ENCODE data around the gene ITGA2.

The ITGA2 gene

DNA sequence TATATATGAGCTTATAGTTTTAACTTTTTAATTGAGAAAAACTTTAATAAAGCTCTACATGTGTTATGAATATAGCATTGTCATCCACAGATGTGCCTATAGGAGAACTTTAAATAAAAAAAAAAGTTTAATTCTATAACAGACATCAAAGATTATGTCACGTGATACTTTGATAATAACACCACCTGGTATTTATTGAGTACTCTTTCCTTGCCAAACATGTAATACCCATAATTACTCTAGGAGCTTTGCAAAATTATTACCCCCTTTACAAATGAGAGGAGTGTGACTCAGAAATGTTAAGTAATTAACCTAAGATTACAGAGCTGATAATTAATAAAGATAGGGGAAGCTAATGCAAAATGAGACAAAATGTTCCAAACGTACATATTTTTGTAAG lies 43.0 kb downstream of the ITGA2 start:
- H3K27me3 ChIP-seq (ENCODE audit: insufficient read depth, poor library complexity, severe bottlenecking), result peaks cover 3% of the 10 kb centered on the region
- no peak for TF ChIP-seq GABPA (IDR thresholded peaks at IDR 0.05; ENCODE audit: low read depth)
- TF ChIP-seq POLR2AphosphoS5 (IDR thresholded peaks at IDR 0.05; ENCODE audit: low read depth), result no peak
- TF ChIP-seq, protein P1, sequence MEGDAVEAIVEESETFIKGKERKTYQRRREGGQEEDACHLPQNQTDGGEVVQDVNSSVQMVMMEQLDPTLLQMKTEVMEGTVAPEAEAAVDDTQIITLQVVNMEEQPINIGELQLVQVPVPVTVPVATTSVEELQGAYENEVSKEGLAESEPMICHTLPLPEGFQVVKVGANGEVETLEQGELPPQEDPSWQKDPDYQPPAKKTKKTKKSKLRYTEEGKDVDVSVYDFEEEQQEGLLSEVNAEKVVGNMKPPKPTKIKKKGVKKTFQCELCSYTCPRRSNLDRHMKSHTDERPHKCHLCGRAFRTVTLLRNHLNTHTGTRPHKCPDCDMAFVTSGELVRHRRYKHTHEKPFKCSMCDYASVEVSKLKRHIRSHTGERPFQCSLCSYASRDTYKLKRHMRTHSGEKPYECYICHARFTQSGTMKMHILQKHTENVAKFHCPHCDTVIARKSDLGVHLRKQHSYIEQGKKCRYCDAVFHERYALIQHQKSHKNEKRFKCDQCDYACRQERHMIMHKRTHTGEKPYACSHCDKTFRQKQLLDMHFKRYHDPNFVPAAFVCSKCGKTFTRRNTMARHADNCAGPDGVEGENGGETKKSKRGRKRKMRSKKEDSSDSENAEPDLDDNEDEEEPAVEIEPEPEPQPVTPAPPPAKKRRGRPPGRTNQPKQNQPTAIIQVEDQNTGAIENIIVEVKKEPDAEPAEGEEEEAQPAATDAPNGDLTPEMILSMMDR (IDR thresholded peaks at IDR 0.05; ENCODE audit: insufficient read depth, low read length), result no peak
- TF ChIP-seq, protein P2, sequence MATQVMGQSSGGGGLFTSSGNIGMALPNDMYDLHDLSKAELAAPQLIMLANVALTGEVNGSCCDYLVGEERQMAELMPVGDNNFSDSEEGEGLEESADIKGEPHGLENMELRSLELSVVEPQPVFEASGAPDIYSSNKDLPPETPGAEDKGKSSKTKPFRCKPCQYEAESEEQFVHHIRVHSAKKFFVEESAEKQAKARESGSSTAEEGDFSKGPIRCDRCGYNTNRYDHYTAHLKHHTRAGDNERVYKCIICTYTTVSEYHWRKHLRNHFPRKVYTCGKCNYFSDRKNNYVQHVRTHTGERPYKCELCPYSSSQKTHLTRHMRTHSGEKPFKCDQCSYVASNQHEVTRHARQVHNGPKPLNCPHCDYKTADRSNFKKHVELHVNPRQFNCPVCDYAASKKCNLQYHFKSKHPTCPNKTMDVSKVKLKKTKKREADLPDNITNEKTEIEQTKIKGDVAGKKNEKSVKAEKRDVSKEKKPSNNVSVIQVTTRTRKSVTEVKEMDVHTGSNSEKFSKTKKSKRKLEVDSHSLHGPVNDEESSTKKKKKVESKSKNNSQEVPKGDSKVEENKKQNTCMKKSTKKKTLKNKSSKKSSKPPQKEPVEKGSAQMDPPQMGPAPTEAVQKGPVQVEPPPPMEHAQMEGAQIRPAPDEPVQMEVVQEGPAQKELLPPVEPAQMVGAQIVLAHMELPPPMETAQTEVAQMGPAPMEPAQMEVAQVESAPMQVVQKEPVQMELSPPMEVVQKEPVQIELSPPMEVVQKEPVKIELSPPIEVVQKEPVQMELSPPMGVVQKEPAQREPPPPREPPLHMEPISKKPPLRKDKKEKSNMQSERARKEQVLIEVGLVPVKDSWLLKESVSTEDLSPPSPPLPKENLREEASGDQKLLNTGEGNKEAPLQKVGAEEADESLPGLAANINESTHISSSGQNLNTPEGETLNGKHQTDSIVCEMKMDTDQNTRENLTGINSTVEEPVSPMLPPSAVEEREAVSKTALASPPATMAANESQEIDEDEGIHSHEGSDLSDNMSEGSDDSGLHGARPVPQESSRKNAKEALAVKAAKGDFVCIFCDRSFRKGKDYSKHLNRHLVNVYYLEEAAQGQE (IDR thresholded peaks at IDR 0.05; ENCODE audit: insufficient replicate concordance, low read depth), result no peak
- no peak for TF ChIP-seq SPI1 (IDR thresholded peaks at IDR 0.05; ENCODE audit: borderline replicate concordance, low read depth)
- H3K4me3 ChIP-seq (replicated peaks; ENCODE audit: insufficient read depth, low read length), result no peak overlapping the region
- H3K27ac ChIP-seq (replicated peaks), result no peak overlapping the region
- DNase-seq (ENCODE audit: low read depth in 1 of 2, low spot score in 1 of 2), result no peak

DNA sequence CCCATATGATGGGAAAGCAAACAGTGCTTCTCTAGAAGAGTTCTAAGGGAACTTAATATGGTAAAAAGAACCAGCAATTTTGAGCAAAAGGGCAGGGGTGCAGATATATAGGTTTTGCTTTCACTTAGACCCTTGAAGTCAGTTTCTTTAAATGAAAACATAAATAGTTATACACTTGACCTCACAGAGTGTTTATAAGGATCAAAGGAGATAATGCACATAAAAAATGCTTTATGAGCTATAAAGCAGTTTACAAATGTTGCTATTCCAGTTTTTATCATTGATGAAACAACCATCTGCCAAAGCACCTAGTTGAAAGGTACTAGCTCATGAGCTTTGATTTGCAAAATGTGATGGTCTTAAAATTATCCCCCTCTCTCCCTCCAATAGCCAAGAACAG lies 45.7 kb downstream of the ITGA2 start:
- peaks cover 3% of the 10 kb centered on the region for H3K27me3 ChIP-seq (ENCODE audit: insufficient read depth, poor library complexity, severe bottlenecking)
- H3K27ac ChIP-seq (replicated peaks), result no peak overlapping the region
- TF ChIP-seq SPI1 (IDR thresholded peaks at IDR 0.05; ENCODE audit: borderline replicate concordance, low read depth) (no peak), GABPA (IDR thresholded peaks at IDR 0.05; ENCODE audit: low read depth) (no peak), POLR2AphosphoS5 (IDR thresholded peaks at IDR 0.05; ENCODE audit: low read depth) (no peak)
- TF ChIP-seq, protein P2 (IDR thresholded peaks at IDR 0.05; ENCODE audit: insufficient replicate concordance, low read depth), result no peak
- TF ChIP-seq, protein P1 (IDR thresholded peaks at IDR 0.05; ENCODE audit: insufficient read depth, low read length), result no peak
- DNase-seq (ENCODE audit: low read depth in 1 of 2, low spot score in 1 of 2), result no peak
- no peak overlapping the region for H3K4me3 ChIP-seq (replicated peaks; ENCODE audit: insufficient read depth, low read length)

DNA sequence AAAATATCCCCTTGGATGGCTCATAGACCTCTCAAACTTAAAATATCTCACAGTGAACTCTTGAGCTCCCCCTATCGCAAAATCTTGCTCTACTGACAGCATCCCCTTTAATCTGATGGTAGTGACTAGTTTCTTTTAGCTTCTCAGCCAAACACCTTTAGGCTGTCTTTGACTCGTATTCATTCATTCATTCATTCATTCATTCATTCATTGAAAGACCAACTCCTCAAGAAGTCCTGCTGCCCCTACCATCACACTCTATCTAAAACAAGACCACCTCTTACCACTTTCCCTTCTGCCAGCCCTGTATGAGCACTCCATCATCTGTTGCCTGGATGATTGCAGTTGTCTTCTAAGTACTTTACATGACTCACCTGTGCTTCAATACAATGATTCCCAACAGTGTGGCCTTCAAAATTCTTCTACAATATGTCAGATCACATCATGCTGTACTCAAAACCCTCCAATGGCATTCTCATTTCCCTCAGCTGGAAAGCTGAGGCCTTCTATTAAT lies 46.8 kb downstream of the ITGA2 start:
- no peak overlapping the region for H3K27ac ChIP-seq (replicated peaks)
- TF ChIP-seq, protein P2 (IDR thresholded peaks at IDR 0.05; ENCODE audit: insufficient replicate concordance, low read depth), result no peak
- TF ChIP-seq GABPA (IDR thresholded peaks at IDR 0.05; ENCODE audit: low read depth) (no peak), POLR2AphosphoS5 (IDR thresholded peaks at IDR 0.05; ENCODE audit: low read depth) (no peak)

More for the DNA sequence above, 46.8 kb downstream of the ITGA2 start:
- Histone ChIP-seq H3K4me3 (replicated peaks; ENCODE audit: insufficient read depth, low read length) (no peak overlapping the region), H3K27me3 (ENCODE audit: insufficient read depth, poor library complexity, severe bottlenecking) (peaks cover 3% of the 10 kb centered on the region)
- no peak for DNase-seq (ENCODE audit: low read depth in 1 of 2, low spot score in 1 of 2)
